SU-DHL-6 (cell line): ENCODE measurements around the gene IFI16.

ENCODE experiments used
- H2AFZ ChIP-seq: fragments of 200-600 bp; sonication (generic); 2 replicates; pipeline ENCODE4 v1.6.1; 2014; ENCODE audit warnings: low read depth, mild to moderate bottlenecking, moderate library complexity, mixed read lengths, antibody characterized with exemption, low read length; ENCODE audit not compliant: severe bottlenecking
- H3F3A ChIP-seq: fragments of 200-600 bp; shearing (Covaris generic); 2 replicates; pipeline ENCODE4 v1.6.0; 2016; ENCODE audit warnings: antibody characterized with exemption, mild to moderate bottlenecking; ENCODE audit not compliant: insufficient read depth
- H3K27ac ChIP-seq: fragments of 200-600 bp; sonication (generic); 2 replicates; pipeline ENCODE4 v1.5.1; 2016; ENCODE audit warnings: low read depth, mild to moderate bottlenecking, low read length, moderate library complexity, mixed read lengths
- H3K27me3 ChIP-seq: fragments of 200-600 bp; sonication (generic), shearing (Covaris generic); 2 replicates; pipeline ENCODE4 v1.6.0; 2014; ENCODE audit warnings: mild to moderate bottlenecking, low read length
- H3K36me3 ChIP-seq: fragments of 200-600 bp; sonication (generic); 2 replicates; pipeline ENCODE4 v1.6.1; 2014; ENCODE audit warnings: mild to moderate bottlenecking, low read length, mixed read lengths
- H3K4me2 ChIP-seq: fragments of 300-600, 200-600 bp; shearing (Covaris generic), sonication (generic); 2 replicates; pipeline ENCODE4 v1.6.0; 2014; ENCODE audit warnings: low read length, low read depth, mild to moderate bottlenecking; ENCODE audit not compliant: poor library complexity, severe bottlenecking
- H3K4me3 ChIP-seq: fragments of 200-600 bp; sonication (generic); 2 replicates; pipeline ENCODE4 v1.5.1; 2014; ENCODE audit warnings: antibody characterized with exemption, low read length, mild to moderate bottlenecking, mixed read lengths; ENCODE audit not compliant: insufficient read depth, poor library complexity, severe bottlenecking
- H3K79me2 ChIP-seq: fragments of 200-600 bp; sonication (generic); 2 replicates; pipeline ENCODE4 v1.6.1; 2014; ENCODE audit warnings: mild to moderate bottlenecking, low read length, moderate library complexity; ENCODE audit not compliant: insufficient read depth
- H3K9ac ChIP-seq: fragments of 200-600 bp; sonication (generic); 2 replicates; pipeline ENCODE4 v1.7.0; 2014; ENCODE audit warnings: mild to moderate bottlenecking, low read length
- H3K9me2 ChIP-seq: fragments of 200-600 bp; sonication (generic); replicated peaks from 2 replicates; pipeline ENCODE4 v1.6.1; 2014; ENCODE audit warnings: low read length; ENCODE audit not compliant: insufficient read depth
- H3K9me3 ChIP-seq: fragments of 200-600 bp; sonication (generic); 2 replicates; pipeline ENCODE4 v1.6.1; 2014; ENCODE audit warnings: low read length, mixed read lengths; ENCODE audit not compliant: insufficient read depth
- H4K20me1 ChIP-seq: fragments of 200-600 bp; sonication (generic); 2 replicates; pipeline ENCODE4 v1.6.1; 2014; ENCODE audit warnings: low read depth, mild to moderate bottlenecking, antibody characterized with exemption, low read length, moderate library complexity, mixed read lengths
- CTCF ChIP-seq: fragments of 200-600 bp; sonication (generic); IDR thresholded peaks from one replicate; pipeline ENCODE4 v1.5.1; 2017; ENCODE audit warnings: antibody characterized with exemption, mild to moderate bottlenecking, low read length, moderate library complexity; ENCODE audit not compliant: insufficient read depth, poor library complexity, severe bottlenecking
- EZH2phosphoT487 ChIP-seq: fragments of 200-600 bp; sonication (generic), shearing (Covaris generic); conservative IDR thresholded peaks from 2 replicates; pipeline ENCODE4 v1.6.1; 2018; ENCODE audit warnings: mild to moderate bottlenecking, antibody characterized with exemption, low read length, moderate library complexity, mixed read lengths

The IFI16 gene

GRCh38 chr1:159071970-159072582 is 62.4 kb downstream of the IFI16 start:
- Histone ChIP-seq H3K9ac (peak overlapping the region; percentile 83), H3K36me3 (no peaks in the 10 kb centered on the region), H3K27me3 (no peaks in the 10 kb centered on the region), H4K20me1 (no peaks in the 10 kb centered on the region), H3K4me2 (peak overlapping the region; percentile 98), H3K9me3 (no peaks in the 10 kb centered on the region), H3K9me2 (no peaks in the 10 kb centered on the region), H2AFZ (no peak overlapping the region), H3K27ac (peak overlapping the region; percentile 100), H3K79me2 (peaks cover 69% of the 10 kb centered on the region), H3K4me3 (no peak overlapping the region), H3F3A (peaks cover 70% of the 10 kb centered on the region)
- TF ChIP-seq EZH2phosphoT487 (no peak), CTCF (peak; percentile 55)

- Histone ChIP-seq H3K36me3 (no peaks in the 10 kb centered on the region), H3K4me3 (peak within 1 kb of the TSS; percentile 92), H3K9ac (peak within 1 kb of the TSS; percentile 83), H2AFZ (peak within 1 kb of the TSS; percentile 90), H3K79me2 (peaks cover 49% of the 10 kb centered on the region), H3K27me3 (no peaks in the 10 kb centered on the region), H3K9me3 (no peaks in the 10 kb centered on the region), H3K27ac (peak within 1 kb of the TSS; percentile 100), H3K4me2 (peak within 1 kb of the TSS; percentile 98), H4K20me1 (no peaks in the 10 kb centered on the region), H3K9me2 (no peaks in the 10 kb centered on the region), H3F3A (peaks cover 44% of the 10 kb centered on the region)
- TF ChIP-seq CTCF (no peak), EZH2phosphoT487 (no peak)
Observed at GRCh38 chr1:159076438-159077119, 66.9 kb downstream of the IFI16 start, which contains the start of gene AIM2. Gene AIM2, minus strand, starts transcription at chr1:159076766. Its CDS starts 3,267 bp downstream, at chr1:159073499.

GRCh38 chr1:159077120-159077961 is 67.6 kb downstream of the IFI16 start:
- H3K27ac ChIP-seq: peak overlapping the region; percentile 100
- H3K4me2 ChIP-seq: peak overlapping the region; percentile 98
- no peaks in the 10 kb centered on the region for H3K36me3 ChIP-seq
- peaks cover 43% of the 10 kb centered on the region for H3K79me2 ChIP-seq
- TF ChIP-seq CTCF: no peak
- no peak for TF ChIP-seq EZH2phosphoT487
- no peaks in the 10 kb centered on the region for H4K20me1 ChIP-seq
- H3K9me2 ChIP-seq: no peaks in the 10 kb centered on the region
- H2AFZ ChIP-seq: peak overlapping the region; percentile 90
- H3K9me3 ChIP-seq: no peaks in the 10 kb centered on the region
- peak overlapping the region; percentile 92 for H3K4me3 ChIP-seq
- H3K9ac ChIP-seq: peak overlapping the region; percentile 83
- no peaks in the 10 kb centered on the region for H3K27me3 ChIP-seq
- H3F3A ChIP-seq: peaks cover 41% of the 10 kb centered on the region
